Spleen (tissue), 11 donors: ENCODE data around the gene ZCCHC8. TPM values are rescaled to one million over a fixed set of nuclear protein-coding genes. Genes with fewer than 3 reads are reported as not detected.
"Not testable (repeated sequence)": the region's sequence is repeated elsewhere in the genome, so short reads cannot be mapped to it uniquely, and the experiment has no call there.

ENCODE experiments used
- DNase-seq: peaks from one replicate; pipeline ENCODE4 v3.0.0-alpha.2; 2020
- H3K27ac ChIP-seq, 8 donors: fragments of 200-600 bp; sonication (generic) in 7 of 8; 1 replicate in 4 of 8; 2 replicates in 4 of 8; pipeline versions ENCODE4 v1.5.0 to v1.8.0; 2016 to 2021; ENCODE audit warnings: inconsistent platforms in 4 of 8, mild to moderate bottlenecking in 4 of 8, moderate library complexity in 1 of 8
- H3K27me3 ChIP-seq, 7 donors: fragments of 200-600 bp; sonication (generic) in 6 of 7; replicated peaks in 1 of 7; 1 replicate in 4 of 7; 2 replicates in 3 of 7; pipeline versions ENCODE4 v1.5.0 to v1.8.0; 2016 to 2021; ENCODE audit warnings: inconsistent platforms in 3 of 7, mild to moderate bottlenecking in 1 of 7
- H3K36me3 ChIP-seq, 6 donors: fragments of 200-600 bp; sonication (generic) in 5 of 6; 1 replicate in 4 of 6; 2 replicates in 2 of 6; pipeline versions ENCODE4 v1.5.0 to v1.8.0; 2016 to 2021; ENCODE audit warnings: inconsistent platforms in 2 of 6
- H3K4me1 ChIP-seq, 6 donors: fragments of 200-600 bp; sonication (generic) in 5 of 6; 1 replicate in 3 of 6; 2 replicates in 3 of 6; pipeline versions ENCODE4 v1.5.0 to v1.8.0; 2016 to 2021; ENCODE audit warnings: inconsistent platforms in 3 of 6
- H3K4me3 ChIP-seq, 8 donors: fragments of 200-600 bp; sonication (generic) in 7 of 8; 1 replicate in 4 of 8; 2 replicates in 4 of 8; pipeline versions ENCODE4 v1.5.0 to v1.8.0; 2016 to 2021; ENCODE audit warnings: inconsistent platforms in 4 of 8, mild to moderate bottlenecking in 4 of 8, moderate library complexity in 2 of 8
- H3K9me3 ChIP-seq, 8 donors: fragments of 200-600 bp; sonication (generic) in 7 of 8; 1 replicate in 4 of 8; 2 replicates in 4 of 8; pipeline versions ENCODE4 v1.5.0 to v1.8.0; 2016 to 2021; ENCODE audit warnings: inconsistent platforms in 4 of 8
- POLR2A ChIP-seq, 3 donors: fragments of 450-650 bp; IDR thresholded peaks; one replicate each; pipeline ENCODE4 v1.5.1; 2017; ENCODE audit warnings: antibody characterized with exemption in 3 of 3, mild to moderate bottlenecking in 1 of 3
- POLR2AphosphoS5 ChIP-seq, 3 donors: sonication (generic); formaldehyde crosslinking; IDR thresholded peaks; one replicate each; pipeline ENCODE4 v1.5.1; 2017; ENCODE audit warnings: antibody characterized with exemption in 3 of 3
- WGBS, 5 donors: extraction: QIAGEN DNeasy Blood & Tissue Kit in 3 of 5; methylation state at CpG; one replicate each; pipeline versions ENCODE4 v1.1.5 to v1.1.7; 2013 to 2018; 5-methylcytosine and 5-hydroxymethylcytosine counted together
- intact Hi-C: fragments of 100-400 bp; cut with DNase I; formaldehyde crosslinking; loops from one replicate; pipeline ENCODE4 v1.15.0; 2023; ENCODE audit warnings: low total_unique reads
- polyA plus RNA-seq, 3 donors: library from polyadenylated mRNA; stranded (reverse); fragments of 200-250 nt; gene quantifications; one replicate each; pipeline ENCODE4 v1.2.1, GENCODE V29; 2013
- total RNA-seq, 7 donors: library from RNA; depleted of rRNA in 3 of 7; stranded (reverse); fragments of >200 nt in 3 of 7; fragmentation: NEBNext Ultra II Directional in 4 of 7; extraction: Animal tissue kit (Norgen Biotek cat#: 25700) in 4 of 7; gene quantifications; one replicate each; pipeline versions ENCODE4 v1.1.0 to v1.2.1, GENCODE V29; 2016 to 2021
- TF ChIP-seq, protein P1 (sequence below), 11 experiments: fragments of 200-600 bp in 7 of 11; fragments of 450-650 bp in 4 of 11; sonication (generic) in 4 of 11; IDR thresholded peaks in 8 of 11; conservative IDR thresholded peaks in 3 of 11; 1 replicate in 7 of 11; 2 replicates in 4 of 11; pipeline versions ENCODE4 v1.4.0 to v1.8.0; 2016 to 2021; ENCODE audit warnings: antibody characterized with exemption in 11 of 11, inconsistent platforms in 4 of 11, mild to moderate bottlenecking in 1 of 11
- donor health status: healthy with polysubstance abuse.
- donor health status: DM: no; HTN: no; CAD: no; lungs with moderate emphysema.
- donor health status: DM: no; HTN: no; CAD: no.
- donor health status: Bipolar disorder and iron deficiency.
- donor health status: healthy.
- donor health status: DM: no; HTN: no; CAD: no.
- donor health status: DM: yes; HTN: yes; CAD: no.

Gene ZCCHC8
- total and polyA plus RNA-seq, 10 donors, result 20.6 to 37.1 (median 29.4) TPM

DNA sequence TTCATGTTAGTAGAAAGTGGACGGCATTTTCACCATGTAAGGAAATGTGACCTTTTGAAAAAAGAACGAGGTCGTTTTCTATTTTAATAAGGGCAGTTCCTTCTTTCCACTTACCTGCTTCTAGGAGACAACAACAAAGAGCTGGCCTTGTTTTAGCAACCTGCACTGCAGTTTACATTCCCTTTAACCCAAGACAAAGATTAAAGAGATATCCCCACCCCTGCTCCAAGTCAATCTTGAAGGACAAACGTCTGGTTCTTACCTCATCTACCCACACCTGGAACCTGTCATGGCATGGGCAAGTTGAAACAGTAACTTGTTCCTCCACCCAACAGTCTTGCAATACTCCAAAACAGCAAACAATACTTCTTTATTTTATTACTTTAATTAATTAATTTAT lies 32.7 kb downstream of the ZCCHC8 start:
- intact Hi-C loops, result no loop called here

GRCh38 chr12:122464317-122465042 lies 36.3 kb downstream of the ZCCHC8 start:
- WGBS, 5 donors, result 77 to 91% (median 84%) methylated on average over 17 of the region's 17 CpGs
- H3K36me3 ChIP-seq, H3K4me3 ChIP-seq, H3K27me3 ChIP-seq, H3K27ac ChIP-seq, H3K9me3 ChIP-seq, intact Hi-C loops, DNase-seq, H3K4me1 ChIP-seq: not testable (repeated sequence)

More for the DNA sequence above, 32.7 kb downstream of the ZCCHC8 start:
- DNase-seq, result no peak
- Histone ChIP-seq H3K36me3 (peaks cover 0 to 9% (median 7%) of the 10 kb centered on the region in 6 donors), H3K4me1 (peaks cover 0 to 12% (median 9%) of the 10 kb centered on the region in 6 donors), H3K9me3 (no peaks in the 10 kb centered on the region), H3K27ac (no peak overlapping the region), H3K27me3 (no peaks in the 10 kb centered on the region), H3K4me3 (no peak overlapping the region)
- 46 to 84% (median 76%) methylated on average over 4 of the region's 4 CpGs for WGBS, 5 donors
- TF ChIP-seq POLR2A (IDR thresholded peaks at IDR 0.05) (no peak), POLR2AphosphoS5 (IDR thresholded peaks at IDR 0.05) (no peak)
- TF ChIP-seq, protein P1, sequence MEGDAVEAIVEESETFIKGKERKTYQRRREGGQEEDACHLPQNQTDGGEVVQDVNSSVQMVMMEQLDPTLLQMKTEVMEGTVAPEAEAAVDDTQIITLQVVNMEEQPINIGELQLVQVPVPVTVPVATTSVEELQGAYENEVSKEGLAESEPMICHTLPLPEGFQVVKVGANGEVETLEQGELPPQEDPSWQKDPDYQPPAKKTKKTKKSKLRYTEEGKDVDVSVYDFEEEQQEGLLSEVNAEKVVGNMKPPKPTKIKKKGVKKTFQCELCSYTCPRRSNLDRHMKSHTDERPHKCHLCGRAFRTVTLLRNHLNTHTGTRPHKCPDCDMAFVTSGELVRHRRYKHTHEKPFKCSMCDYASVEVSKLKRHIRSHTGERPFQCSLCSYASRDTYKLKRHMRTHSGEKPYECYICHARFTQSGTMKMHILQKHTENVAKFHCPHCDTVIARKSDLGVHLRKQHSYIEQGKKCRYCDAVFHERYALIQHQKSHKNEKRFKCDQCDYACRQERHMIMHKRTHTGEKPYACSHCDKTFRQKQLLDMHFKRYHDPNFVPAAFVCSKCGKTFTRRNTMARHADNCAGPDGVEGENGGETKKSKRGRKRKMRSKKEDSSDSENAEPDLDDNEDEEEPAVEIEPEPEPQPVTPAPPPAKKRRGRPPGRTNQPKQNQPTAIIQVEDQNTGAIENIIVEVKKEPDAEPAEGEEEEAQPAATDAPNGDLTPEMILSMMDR (IDR thresholded peaks at IDR 0.05 in 8 of 11, conservative IDR thresholded peaks at IDR 0.05 in 3 of 11), result no peak

GRCh38 chr12:122460641-122461040 lies 40.1 kb downstream of the ZCCHC8 start:
- Histone ChIP-seq H3K9me3 (no peaks in the 10 kb centered on the region), H3K4me1 (no peaks in the 10 kb centered on the region), H3K27me3 (no peaks in the 10 kb centered on the region), H3K27ac (no peak overlapping the region), H3K4me3 (no peak overlapping the region), H3K36me3 (no peaks in the 10 kb centered on the region)
- intact Hi-C loops, result no loop called here
- no peak for DNase-seq
- 69 to 84% (median 70%) methylated on average over 2 of the region's 2 CpGs for WGBS, 5 donors
- TF ChIP-seq POLR2AphosphoS5 (IDR thresholded peaks at IDR 0.05) (no peak), POLR2A (IDR thresholded peaks at IDR 0.05) (no peak)
- TF ChIP-seq, protein P1 (IDR thresholded peaks at IDR 0.05 in 8 of 11, conservative IDR thresholded peaks at IDR 0.05 in 3 of 11), result no peak

DNA sequence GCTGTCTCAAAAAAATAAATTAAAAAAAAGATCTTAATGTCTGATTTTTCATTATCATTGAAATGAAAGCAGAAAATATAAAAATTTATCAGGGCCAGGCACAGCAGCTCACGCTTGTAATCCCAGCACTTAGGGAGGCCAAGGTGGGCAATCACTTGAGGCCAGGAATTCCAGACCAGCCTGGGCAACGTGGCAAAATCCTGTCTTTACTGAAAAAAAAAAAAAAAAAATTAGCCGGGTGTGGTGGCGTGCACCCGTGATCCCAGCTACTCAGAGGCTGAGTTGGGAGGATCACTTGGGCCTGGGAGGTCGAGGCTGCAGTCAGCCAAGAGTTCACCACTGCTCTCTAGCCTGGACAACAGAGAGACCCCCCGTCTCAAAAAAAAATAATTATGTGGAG lies 40.7 kb downstream of the ZCCHC8 start:
- TF ChIP-seq POLR2AphosphoS5 (IDR thresholded peaks at IDR 0.05) (no peak), POLR2A (IDR thresholded peaks at IDR 0.05) (no peak)
- TF ChIP-seq, protein P1 (IDR thresholded peaks at IDR 0.05 in 8 of 11, conservative IDR thresholded peaks at IDR 0.05 in 3 of 11), result no peak
- no peaks in the 10 kb centered on the region for H3K36me3 ChIP-seq
- H3K27me3 ChIP-seq, result no peaks in the 10 kb centered on the region
- 89 to 97% (median 90%) methylated on average over 7 of the region's 7 CpGs for WGBS, 5 donors
- DNase-seq, result no peak
- intact Hi-C loops, result no loop called here
- no peak overlapping the region for H3K4me3 ChIP-seq
- no peaks in the 10 kb centered on the region for H3K4me1 ChIP-seq
- H3K9me3 ChIP-seq, result no peaks in the 10 kb centered on the region
- no peak overlapping the region for H3K27ac ChIP-seq
